Measurements from ENCODE around the gene SACS.
A peak's percentile ranks its signal among the peaks of the same experiment; 100 is the strongest.
"Not testable (repeated sequence)": the region's sequence is repeated elsewhere in the genome, so short reads cannot be mapped to it uniquely, and the experiment has no call there.

Gene SACS

GRCh38 chr13:23414682-23415081 is 18.8 kb downstream of the SACS start:
- DNase-seq (ENCODE audit: extremely low read depth in 1 of 2, low read depth in 1 of 2) = no peak

- no peak for DNase-seq (ENCODE audit: extremely low read depth in 1 of 2, low read depth in 1 of 2)
These were observed 21.8 kb downstream of the SACS start for GRCh38 chr13:23411706-23412105.

GRCh38 chr13:23411220-23411619 is 22.3 kb downstream of the SACS start:
- no peak for DNase-seq (ENCODE audit: extremely low read depth in 1 of 2, low read depth in 1 of 2)

GRCh38 chr13:23408026-23408425 is 25.5 kb downstream of the SACS start:
- no peak for DNase-seq (ENCODE audit: extremely low read depth in 1 of 2, low read depth in 1 of 2)

- DNase-seq (ENCODE audit: extremely low read depth in 1 of 2, low read depth in 1 of 2) = not testable (repeated sequence)
These were observed 32.3 kb downstream of the SACS start for GRCh38 chr13:23401156-23401555.

- DNase-seq (ENCODE audit: extremely low read depth in 1 of 2, low read depth in 1 of 2) = no peak
These were observed 34.2 kb downstream of the SACS start for GRCh38 chr13:23399347-23399746.

- no peak for DNase-seq (ENCODE audit: extremely low read depth in 1 of 2, low read depth in 1 of 2)
These were observed 38.7 kb downstream of the SACS start for GRCh38 chr13:23394821-23395220.

- DNase-seq (ENCODE audit: extremely low read depth in 1 of 2, low read depth in 1 of 2) = no peak
These were observed 40.4 kb downstream of the SACS start for GRCh38 chr13:23392925-23393645.

- DNase-seq (ENCODE audit: extremely low read depth in 1 of 2, low read depth in 1 of 2) = no peak
These were observed 41.2 kb downstream of the SACS start for GRCh38 chr13:23392313-23392712.

GRCh38 chr13:23391752-23392151 is 41.8 kb downstream of the SACS start:
- DNase-seq (ENCODE audit: extremely low read depth in 1 of 2, low read depth in 1 of 2) = no peak

- DNase-seq (ENCODE audit: extremely low read depth in 1 of 2, low read depth in 1 of 2) = no peak
These were observed 47.0 kb downstream of the SACS start for GRCh38 chr13:23386533-23386932.

- no peak for DNase-seq (ENCODE audit: extremely low read depth in 1 of 2, low read depth in 1 of 2)
These were observed 47.6 kb downstream of the SACS start for GRCh38 chr13:23385931-23386330.

- DNase-seq (ENCODE audit: extremely low read depth in 1 of 2, low read depth in 1 of 2) = no peak
These were observed 49.4 kb downstream of the SACS start for GRCh38 chr13:23384111-23384510.

GRCh38 chr13:23383151-23383550 is 50.4 kb downstream of the SACS start:
- DNase-seq (ENCODE audit: extremely low read depth in 1 of 2, low read depth in 1 of 2) = no peak

GRCh38 chr13:23381866-23382265 is 51.6 kb downstream of the SACS start:
- no peak for DNase-seq (ENCODE audit: extremely low read depth in 1 of 2, low read depth in 1 of 2)

- no peak for DNase-seq (ENCODE audit: extremely low read depth in 1 of 2, low read depth in 1 of 2)
These were observed 53.0 kb downstream of the SACS start for GRCh38 chr13:23380534-23380933.

- DNase-seq (ENCODE audit: extremely low read depth in 1 of 2, low read depth in 1 of 2) = peak; percentile 16 to 72
These were observed 55.4 kb downstream of the SACS start for GRCh38 chr13:23377983-23378632.

GRCh38 chr13:23377579-23377978 is 55.9 kb downstream of the SACS start:
- DNase-seq (ENCODE audit: extremely low read depth in 1 of 2, low read depth in 1 of 2) = no peak

- peak; percentile 93 to 94 for DNase-seq (ENCODE audit: extremely low read depth in 1 of 2, low read depth in 1 of 2)
These were observed 58.2 kb downstream of the SACS start for GRCh38 chr13:23375001-23375971.

- DNase-seq (ENCODE audit: extremely low read depth in 1 of 2, low read depth in 1 of 2) = no peak
These were observed 61.1 kb downstream of the SACS start for GRCh38 chr13:23372264-23372906.

GRCh38 chr13:23367907-23368306 is 65.6 kb downstream of the SACS start:
- DNase-seq (ENCODE audit: extremely low read depth in 1 of 2, low read depth in 1 of 2) = no peak

All from stimulated activated CD8-positive, alpha-beta memory T cell treated with anti-CD3 and anti-CD28 coated beads, Interleukin-7, amount 100 ng/mL, for 48 hours (primary cell).